GM23248 (cell line): ENCODE measurements around the gene LRMDA.

Experiments
- EZH2 ChIP-seq: fragments of 200-600 bp; sonication (generic); IDR thresholded peaks from 2 replicates; pipeline ENCODE4 v1.6.1; 2018; ENCODE audit warnings: antibody characterized with exemption, mild to moderate bottlenecking; ENCODE audit not compliant: insufficient read depth, poor library complexity, severe bottlenecking
- EZH2phosphoT487 ChIP-seq: fragments of 200-600 bp; sonication (generic); IDR thresholded peaks from 2 replicates; pipeline ENCODE4 v1.6.1; 2018; ENCODE audit warnings: antibody characterized with exemption, moderate library complexity, mild to moderate bottlenecking, low read depth; ENCODE audit not compliant: insufficient read depth

- no peak for TF ChIP-seq EZH2phosphoT487
- TF ChIP-seq EZH2: no peak
Measured at GRCh38 chr10:75427951-75428350, 3.5 kb upstream of the LRMDA start.
